ENCODE results near the gene STAT6.

Gene STAT6

DNA sequence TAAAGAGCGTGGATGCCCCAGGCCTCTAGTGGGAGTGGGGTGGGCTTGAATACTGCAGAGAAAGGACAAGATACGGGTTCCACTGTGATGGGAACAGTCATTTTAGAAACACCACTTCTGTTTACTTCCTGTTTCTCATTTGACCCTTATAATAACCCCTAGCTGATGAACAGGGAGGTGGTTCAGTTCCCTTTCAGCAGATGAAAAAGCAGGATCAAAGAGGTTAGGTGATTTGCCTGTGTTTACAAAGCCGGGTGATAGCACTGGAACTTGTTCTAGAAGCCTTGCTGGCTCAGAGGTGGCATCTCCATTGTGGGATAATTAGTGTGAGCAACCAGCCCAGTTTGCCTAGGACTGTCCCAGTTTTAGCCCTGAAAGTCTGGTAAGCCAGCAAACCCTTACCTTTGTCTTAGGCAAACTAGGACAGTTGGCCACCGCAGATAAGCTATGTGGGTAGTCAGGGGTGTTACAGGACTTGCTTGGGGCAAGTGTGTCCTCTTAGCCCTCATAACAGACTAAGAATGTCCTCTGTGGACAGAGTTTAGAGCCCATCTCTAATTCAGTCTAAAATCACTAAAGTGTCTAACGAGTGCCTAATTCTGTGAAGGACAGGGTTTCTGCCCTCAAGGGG is 43.8 kb upstream of the STAT6 start:
- Histone ChIP-seq H3K79me2 (ENCODE audit: insufficient read depth, low read depth) (no peaks in the 10 kb centered on the region), H3K27me3 (ENCODE audit: insufficient read depth, low read depth) (no peaks in the 10 kb centered on the region), H3K27ac (no peak overlapping the region), H3K4me2 (no peak overlapping the region), H3K4me3 (IDR thresholded peaks at IDR 0.05; ENCODE audit: insufficient read depth, low read depth, low read length) (no peak overlapping the region), H2AFZ (ENCODE audit: low read depth) (no peak overlapping the region), H3K36me3 (ENCODE audit: insufficient read depth) (no peaks in the 10 kb centered on the region), H3K4me1 (ENCODE audit: low read depth, poor library complexity, severe bottlenecking) (no peaks in the 10 kb centered on the region), H3K9ac (no peak overlapping the region), H4K20me1 (ENCODE audit: insufficient read depth) (no peaks in the 10 kb centered on the region)
- TF ChIP-seq, protein P1, sequence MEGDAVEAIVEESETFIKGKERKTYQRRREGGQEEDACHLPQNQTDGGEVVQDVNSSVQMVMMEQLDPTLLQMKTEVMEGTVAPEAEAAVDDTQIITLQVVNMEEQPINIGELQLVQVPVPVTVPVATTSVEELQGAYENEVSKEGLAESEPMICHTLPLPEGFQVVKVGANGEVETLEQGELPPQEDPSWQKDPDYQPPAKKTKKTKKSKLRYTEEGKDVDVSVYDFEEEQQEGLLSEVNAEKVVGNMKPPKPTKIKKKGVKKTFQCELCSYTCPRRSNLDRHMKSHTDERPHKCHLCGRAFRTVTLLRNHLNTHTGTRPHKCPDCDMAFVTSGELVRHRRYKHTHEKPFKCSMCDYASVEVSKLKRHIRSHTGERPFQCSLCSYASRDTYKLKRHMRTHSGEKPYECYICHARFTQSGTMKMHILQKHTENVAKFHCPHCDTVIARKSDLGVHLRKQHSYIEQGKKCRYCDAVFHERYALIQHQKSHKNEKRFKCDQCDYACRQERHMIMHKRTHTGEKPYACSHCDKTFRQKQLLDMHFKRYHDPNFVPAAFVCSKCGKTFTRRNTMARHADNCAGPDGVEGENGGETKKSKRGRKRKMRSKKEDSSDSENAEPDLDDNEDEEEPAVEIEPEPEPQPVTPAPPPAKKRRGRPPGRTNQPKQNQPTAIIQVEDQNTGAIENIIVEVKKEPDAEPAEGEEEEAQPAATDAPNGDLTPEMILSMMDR (conservative IDR thresholded peaks at IDR 0.05; ENCODE audit: low read depth, low read length) = no peak

DNA sequence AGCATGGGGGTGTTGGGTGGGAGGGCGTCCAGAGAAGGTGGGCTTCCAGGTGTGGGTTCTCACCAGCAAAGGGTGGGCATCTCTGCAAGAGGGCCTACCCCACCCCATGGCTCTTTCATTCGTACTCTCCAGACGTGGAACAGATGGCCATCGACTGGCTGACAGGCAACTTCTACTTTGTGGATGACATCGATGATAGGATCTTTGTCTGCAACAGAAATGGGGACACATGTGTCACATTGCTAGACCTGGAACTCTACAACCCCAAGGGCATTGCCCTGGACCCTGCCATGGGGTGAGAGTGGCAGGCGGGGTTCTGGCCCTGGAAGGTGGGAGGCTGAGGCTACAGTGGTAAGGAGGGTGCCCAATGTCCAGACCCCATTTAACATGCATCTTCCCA is 42.9 kb upstream of the STAT6 start:
- Histone ChIP-seq H3K4me1 (ENCODE audit: low read depth, poor library complexity, severe bottlenecking) (no peaks in the 10 kb centered on the region), H3K9ac (no peak overlapping the region), H3K27me3 (ENCODE audit: insufficient read depth, low read depth) (no peaks in the 10 kb centered on the region), H3K36me3 (ENCODE audit: insufficient read depth) (no peaks in the 10 kb centered on the region), H2AFZ (ENCODE audit: low read depth) (no peak overlapping the region), H3K4me2 (no peak overlapping the region), H3K4me3 (IDR thresholded peaks at IDR 0.05; ENCODE audit: insufficient read depth, low read depth, low read length) (no peak overlapping the region), H4K20me1 (ENCODE audit: insufficient read depth) (no peaks in the 10 kb centered on the region), H3K79me2 (ENCODE audit: insufficient read depth, low read depth) (no peaks in the 10 kb centered on the region), H3K27ac (no peak overlapping the region)
- TF ChIP-seq, protein P1 (conservative IDR thresholded peaks at IDR 0.05; ENCODE audit: low read depth, low read length) = no peak

DNA sequence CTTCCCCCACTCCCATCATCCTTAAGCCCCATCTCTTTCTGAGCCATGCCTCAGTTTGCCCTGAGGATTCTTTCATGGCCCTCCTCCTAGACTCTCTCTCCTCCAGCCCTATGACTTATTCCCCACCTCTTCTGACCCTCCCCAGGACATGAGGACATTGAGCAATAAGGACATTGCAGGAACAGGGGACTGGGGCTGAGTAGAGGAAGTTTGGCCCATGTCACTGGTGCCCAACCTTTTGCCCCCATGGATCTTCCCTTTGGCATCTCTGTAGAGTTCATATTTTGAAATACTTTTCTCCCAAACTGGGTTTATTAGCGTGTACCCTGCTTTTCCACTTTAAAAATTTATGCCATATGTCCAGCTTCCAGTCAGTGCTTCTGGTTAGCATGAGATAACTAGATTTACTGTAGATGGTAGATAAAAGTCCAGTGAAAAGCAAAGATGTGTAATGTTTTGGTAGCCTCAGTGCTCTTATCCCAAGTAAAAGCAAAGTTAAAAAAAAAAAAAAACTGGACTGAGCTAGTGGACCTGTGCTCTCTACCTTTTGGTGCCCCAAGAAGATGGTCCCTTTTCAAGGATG is 42.3 kb upstream of the STAT6 start:
- no peaks in the 10 kb centered on the region for H3K36me3 ChIP-seq (ENCODE audit: insufficient read depth)
- H3K27me3 ChIP-seq (ENCODE audit: insufficient read depth, low read depth) = no peaks in the 10 kb centered on the region
- H3K9ac ChIP-seq = no peak overlapping the region
- H3K79me2 ChIP-seq (ENCODE audit: insufficient read depth, low read depth) = no peaks in the 10 kb centered on the region
- no peaks in the 10 kb centered on the region for H3K4me1 ChIP-seq (ENCODE audit: low read depth, poor library complexity, severe bottlenecking)
- H3K27ac ChIP-seq = no peak overlapping the region
- no peaks in the 10 kb centered on the region for H4K20me1 ChIP-seq (ENCODE audit: insufficient read depth)
- no peak overlapping the region for H3K4me3 ChIP-seq (IDR thresholded peaks at IDR 0.05; ENCODE audit: insufficient read depth, low read depth, low read length)
- no peak overlapping the region for H3K4me2 ChIP-seq
- TF ChIP-seq, protein P1 (conservative IDR thresholded peaks at IDR 0.05; ENCODE audit: low read depth, low read length) = no peak
- no peak overlapping the region for H2AFZ ChIP-seq (ENCODE audit: low read depth)

DNA sequence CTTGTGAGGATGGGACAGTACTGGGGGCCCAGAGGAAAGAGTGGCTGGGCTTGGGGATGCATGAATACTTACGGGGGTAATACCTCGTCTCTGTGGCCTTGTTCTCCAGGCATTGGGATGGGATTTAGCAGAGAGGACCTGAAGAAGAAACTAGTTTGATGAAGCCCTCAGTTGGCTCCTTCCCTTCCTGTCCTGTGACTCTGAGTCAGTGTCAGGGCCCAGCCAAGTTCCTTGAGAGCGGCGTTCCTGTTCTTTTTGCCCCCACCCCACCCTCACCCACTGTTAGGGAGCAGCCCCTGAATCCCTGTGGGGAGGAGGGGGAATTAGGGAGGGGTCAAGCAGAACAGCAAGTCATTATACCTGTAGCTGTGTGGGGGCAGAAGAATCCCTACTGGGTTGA is 41.5 kb upstream of the STAT6 start:
- H3K79me2 ChIP-seq (ENCODE audit: insufficient read depth, low read depth) = no peaks in the 10 kb centered on the region
- H3K36me3 ChIP-seq (ENCODE audit: insufficient read depth) = no peaks in the 10 kb centered on the region
- TF ChIP-seq, protein P1 (conservative IDR thresholded peaks at IDR 0.05; ENCODE audit: low read depth, low read length) = no peak

More for the DNA sequence above, 41.5 kb upstream of the STAT6 start:
- no peaks in the 10 kb centered on the region for H3K27me3 ChIP-seq (ENCODE audit: insufficient read depth, low read depth)
- no peak overlapping the region for H3K4me2 ChIP-seq
- no peak overlapping the region for H3K9ac ChIP-seq
- H4K20me1 ChIP-seq (ENCODE audit: insufficient read depth) = no peaks in the 10 kb centered on the region
- no peaks in the 10 kb centered on the region for H3K4me1 ChIP-seq (ENCODE audit: low read depth, poor library complexity, severe bottlenecking)
- no peak overlapping the region for H2AFZ ChIP-seq (ENCODE audit: low read depth)
- H3K27ac ChIP-seq = no peak overlapping the region
- H3K4me3 ChIP-seq (IDR thresholded peaks at IDR 0.05; ENCODE audit: insufficient read depth, low read depth, low read length) = no peak overlapping the region

Measured in KMS-11 (cell line).